WI38 (cell line): Measurements from ENCODE around the gene OTOG.

Experiments used
- H3K4me3 ChIP-seq: 2 replicates; pipeline ENCODE4 v1.5.1; 2011; ENCODE audit warnings: low read depth, mild to moderate bottlenecking, control low read depth, low read length
- CTCF ChIP-seq: IDR thresholded peaks from 2 replicates; pipeline ENCODE4 v1.5.1; 2012; ENCODE audit warnings: low read depth, mild to moderate bottlenecking, control low read depth, low read length

The OTOG gene

GRCh38 chr11:17634776-17635550 lies 87.9 kb downstream of the OTOG start:
- no peak for TF ChIP-seq CTCF
- no peak overlapping the region for H3K4me3 ChIP-seq

- no peak overlapping the region for H3K4me3 ChIP-seq
- no peak for TF ChIP-seq CTCF
Observed at GRCh38 chr11:17635551-17635938, 88.5 kb downstream of the OTOG start.

- no peak for TF ChIP-seq CTCF
- no peak overlapping the region for H3K4me3 ChIP-seq
Observed at GRCh38 chr11:17636721-17637120, 89.7 kb downstream of the OTOG start.

GRCh38 chr11:17637901-17638300 lies 90.8 kb downstream of the OTOG start:
- TF ChIP-seq CTCF: no peak
- H3K4me3 ChIP-seq: no peak overlapping the region

GRCh38 chr11:17638311-17638710 lies 91.3 kb downstream of the OTOG start:
- no peak overlapping the region for H3K4me3 ChIP-seq
- TF ChIP-seq CTCF: no peak

- no peak overlapping the region for H3K4me3 ChIP-seq
- TF ChIP-seq CTCF: no peak
Observed at GRCh38 chr11:17639091-17639490, 92.0 kb downstream of the OTOG start.

- no peak for TF ChIP-seq CTCF
- H3K4me3 ChIP-seq: no peak overlapping the region
Observed at GRCh38 chr11:17639781-17640180, 92.7 kb downstream of the OTOG start.
